Aorta (tissue), 5 donors: ENCODE measurements around the gene KLHL42. TPM values are rescaled to one million over a fixed set of nuclear protein-coding genes. Genes with fewer than 3 reads are reported as not detected.
A peak's percentile ranks its signal among the peaks of the same experiment; 100 is the strongest.

Experiments
- ATAC-seq: fragments of 200-7000 bp; cut with Tn5 transposase; one replicate; pipeline ENCODE4 v1.9.1; 2022; ENCODE audit warnings: moderate library complexity; ENCODE audit not compliant: low FRiP score
- DNase-seq, 2 donors: peaks; one replicate each; pipeline ENCODE4 v3.0.0-alpha.2; 2020
- H3K27ac ChIP-seq, 2 donors: one replicate each; pipeline ENCODE4 v1.5.1; 2013; ENCODE audit warnings: low read length in 2 of 2, mild to moderate bottlenecking in 2 of 2, moderate library complexity in 2 of 2, control low read depth in 1 of 2, inconsistent platforms in 1 of 2, low read depth in 1 of 2
- H3K27me3 ChIP-seq, 2 donors: one replicate each; pipeline ENCODE4 v1.6.1; 2013; ENCODE audit warnings: control low read depth in 1 of 2, low read length in 1 of 2, mild to moderate bottlenecking in 1 of 2, moderate library complexity in 1 of 2; ENCODE audit not compliant: insufficient read depth in 2 of 2, control insufficient read depth in 1 of 2
- H3K36me3 ChIP-seq, 2 donors: one replicate each; pipeline ENCODE4 v1.6.1; 2013; ENCODE audit warnings: control low read depth in 1 of 2, low read length in 1 of 2, mild to moderate bottlenecking in 1 of 2; ENCODE audit not compliant: insufficient read depth in 2 of 2, control insufficient read depth in 1 of 2
- H3K4me1 ChIP-seq, 2 donors: one replicate each; pipeline ENCODE4 v1.6.1; 2013; ENCODE audit warnings: low read length in 2 of 2, control low read depth in 1 of 2, mild to moderate bottlenecking in 1 of 2, moderate library complexity in 1 of 2; ENCODE audit not compliant: insufficient read depth in 2 of 2, control insufficient read depth in 1 of 2
- H3K4me3 ChIP-seq, 2 donors: one replicate each; pipeline ENCODE4 v1.5.1; 2013; ENCODE audit warnings: low read length in 2 of 2, control low read depth in 1 of 2, mild to moderate bottlenecking in 1 of 2
- H3K9me3 ChIP-seq: one replicate; pipeline ENCODE4 v1.6.1; 2013; ENCODE audit warnings: mild to moderate bottlenecking, low read length; ENCODE audit not compliant: control insufficient read depth
- WGBS, 2 donors: extraction: QIAGEN DNeasy Blood & Tissue Kit; methylation state at CpG; one replicate each; pipeline ENCODE4 v1.1.7; 2013; 5-methylcytosine and 5-hydroxymethylcytosine counted together
- intact Hi-C, 2 donors: fragments of 100-400 bp; cut with DNase I; formaldehyde crosslinking; loops; one replicate each; pipeline versions ENCODE4 v1.14.2 to v1.15.0; 2022
- polyA plus RNA-seq, 2 donors: library from polyadenylated mRNA; stranded (reverse); fragments of 200-250 nt; gene quantifications; one replicate each; pipeline ENCODE4 v1.2.3, GENCODE V29; 2013
- total RNA-seq, 2 donors: library from RNA; stranded (reverse); fragmentation: NEBNext Ultra II Directional; extraction: Animal tissue kit (Norgen Biotek cat#: 25700); gene quantifications; one replicate each; pipeline ENCODE4 v1.2.1, GENCODE V29; 2021
- donor health status: healthy with polysubstance abuse.
- donor health status: Bipolar disorder and iron deficiency.
- donor health status: DM: no; HTN: no; CAD: no.
- donor health status: DM: no; HTN: no; CAD: no.
- donor health status: DM: yes; HTN: yes; CAD: no.

Gene KLHL42
- total and polyA plus RNA-seq, 4 donors: 14.4 to 58.7 (median 39.5) TPM

GRCh38 chr12:27805238-27805637, 25.2 kb downstream of the KLHL42 start:
- peak overlapping the region in 1 of 2 donors; percentile 99 for H3K27ac ChIP-seq
- H3K36me3 ChIP-seq: peaks cover 0 to 5% of the 10 kb centered on the region in 2 donors
- H3K4me3 ChIP-seq: no peak overlapping the region
- no peak for ATAC-seq
- 0 to 4% methylated on average over 1 of the region's 1 CpG for WGBS, 2 donors
- DNase-seq: no peak
- H3K27me3 ChIP-seq: no peaks in the 10 kb centered on the region
- H3K9me3 ChIP-seq: no peaks in the 10 kb centered on the region
- peaks cover 4 to 5% of the 10 kb centered on the region in 2 donors for H3K4me1 ChIP-seq
- intact Hi-C loops: no loop called here

GRCh38 chr12:27806259-27806658, 26.2 kb downstream of the KLHL42 start:
- ATAC-seq: no peak
- peak overlapping the region; percentile 84 to 99 for H3K27ac ChIP-seq
- no peak for DNase-seq
- intact Hi-C loops: no loop called here
- H3K27me3 ChIP-seq: no peaks in the 10 kb centered on the region
- no peak overlapping the region for H3K4me3 ChIP-seq
- H3K9me3 ChIP-seq: no peaks in the 10 kb centered on the region
- H3K36me3 ChIP-seq: peaks cover 0 to 3% of the 10 kb centered on the region in 2 donors
- H3K4me1 ChIP-seq: peaks cover 5 to 7% of the 10 kb centered on the region in 2 donors
- WGBS, 2 donors: 86 to 93% methylated on average over 4 of the region's 4 CpGs

- 78 to 85% methylated on average over 8 of the region's 8 CpGs for WGBS, 2 donors
- H3K4me3 ChIP-seq: no peak overlapping the region
- H3K27ac ChIP-seq: peak overlapping the region; percentile 30 to 99
- ATAC-seq (no peak), DNase-seq (no peak)
- intact Hi-C loops: no loop called here
- no peaks in the 10 kb centered on the region for H3K27me3 ChIP-seq
- no peaks in the 10 kb centered on the region for H3K9me3 ChIP-seq
- peaks cover 5 to 8% of the 10 kb centered on the region in 2 donors for H3K4me1 ChIP-seq
- no peaks in the 10 kb centered on the region for H3K36me3 ChIP-seq
Measured at GRCh38 chr12:27807063-27807703, 27.1 kb downstream of the KLHL42 start.

DNA sequence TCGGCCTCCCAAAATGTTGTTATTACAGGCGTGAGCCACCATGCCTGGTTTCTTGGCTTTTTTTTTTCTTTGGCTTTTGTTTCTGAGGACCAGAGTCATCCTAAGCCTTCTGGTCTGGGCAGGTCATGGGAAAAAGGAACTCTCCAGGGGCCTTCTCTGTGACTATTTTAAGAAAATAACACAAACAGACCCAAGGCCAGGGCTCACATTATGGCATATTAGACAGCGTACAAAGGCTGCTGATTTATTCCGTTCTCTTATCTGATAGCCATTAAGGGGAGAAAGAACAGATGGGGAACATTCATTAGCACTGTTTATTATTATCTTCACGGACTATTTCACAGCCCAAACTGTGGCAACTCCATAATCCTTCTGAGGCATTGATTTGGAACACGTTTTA, 28.8 kb downstream of the KLHL42 start:
- no peaks in the 10 kb centered on the region for H3K27me3 ChIP-seq
- H3K4me3 ChIP-seq: no peak overlapping the region
- no peaks in the 10 kb centered on the region for H3K9me3 ChIP-seq
- ATAC-seq: peak; percentile 58
- intact Hi-C loops: no loop called here
- H3K27ac ChIP-seq: peak overlapping the region; percentile 60 to 68
- H3K4me1 ChIP-seq: peaks cover 2 to 8% of the 10 kb centered on the region in 2 donors
- H3K36me3 ChIP-seq: no peaks in the 10 kb centered on the region
- no peak for DNase-seq
- WGBS, 2 donors: 5 to 14% methylated on average over 6 of the region's 6 CpGs

- no peak overlapping the region for H3K27ac ChIP-seq
- 31 to 34% methylated on average over 4 of the region's 4 CpGs for WGBS, 2 donors
- DNase-seq (no peak), ATAC-seq (no peak)
- no peaks in the 10 kb centered on the region for H3K36me3 ChIP-seq
- intact Hi-C loops: no loop called here
- H3K4me1 ChIP-seq: peaks cover 2 to 8% of the 10 kb centered on the region in 2 donors
- H3K27me3 ChIP-seq: no peaks in the 10 kb centered on the region
- H3K4me3 ChIP-seq: no peak overlapping the region
- no peaks in the 10 kb centered on the region for H3K9me3 ChIP-seq
Measured at GRCh38 chr12:27810756-27811155, 30.7 kb downstream of the KLHL42 start.

DNA sequence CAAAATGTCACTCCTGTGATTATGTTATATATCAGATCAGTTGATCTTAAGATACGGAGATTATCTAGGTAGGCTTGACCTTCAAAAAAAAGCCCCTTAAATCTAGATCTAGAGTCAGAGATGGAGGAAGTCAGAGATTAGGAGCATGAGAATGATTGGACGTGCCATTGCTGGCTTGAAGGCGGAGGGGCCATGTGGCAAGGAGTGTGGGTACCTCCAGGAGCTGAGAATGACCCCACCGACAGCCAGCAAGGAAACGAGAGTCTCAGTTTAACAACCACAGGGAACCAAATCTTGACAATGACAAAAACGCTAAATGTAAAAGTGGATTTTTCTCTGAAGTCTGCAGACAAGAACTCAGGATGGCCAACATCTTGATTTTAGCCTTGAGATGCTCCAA, 32.5 kb downstream of the KLHL42 start:
- Histone ChIP-seq H3K27ac (no peak overlapping the region), H3K4me3 (no peak overlapping the region), H3K27me3 (no peaks in the 10 kb centered on the region), H3K36me3 (no peaks in the 10 kb centered on the region), H3K9me3 (no peaks in the 10 kb centered on the region), H3K4me1 (peaks cover 2 to 8% of the 10 kb centered on the region in 2 donors)
- DNase-seq (no peak), ATAC-seq (no peak)
- intact Hi-C loops: no loop called here
- 79 to 83% methylated on average over 6 of the region's 6 CpGs for WGBS, 2 donors

GRCh38 chr12:27814411-27814810, 34.4 kb downstream of the KLHL42 start:
- Histone ChIP-seq H3K4me1 (peaks cover 2 to 3% of the 10 kb centered on the region in 2 donors), H3K4me3 (no peak overlapping the region), H3K36me3 (no peaks in the 10 kb centered on the region), H3K27me3 (no peaks in the 10 kb centered on the region), H3K27ac (peak overlapping the region in 1 of 2 donors; percentile 5), H3K9me3 (no peaks in the 10 kb centered on the region)
- intact Hi-C loops: no loop called here
- no peak for ATAC-seq
- 72 to 78% methylated on average over 2 of the region's 2 CpGs for WGBS, 2 donors
- no peak for DNase-seq

GRCh38 chr12:27814851-27815591, 35.0 kb downstream of the KLHL42 start:
- intact Hi-C loops: loop anchor here in 1 of 2 donors (5.0 kb wide), 1 partner anchor 33 kb away; the partner anchor contains the start of genes KLHL42 and MANSC4

More at GRCh38 chr12:27814851-27815591, 35.0 kb downstream of the KLHL42 start:
- H3K9me3 ChIP-seq: no peaks in the 10 kb centered on the region
- ATAC-seq (no peak), DNase-seq (no peak)
- H3K4me1 ChIP-seq: peaks cover 0 to 3% of the 10 kb centered on the region in 2 donors
- WGBS, 2 donors: 11 to 16% methylated on average over 3 of the region's 3 CpGs
- H3K27me3 ChIP-seq: no peaks in the 10 kb centered on the region
- H3K36me3 ChIP-seq: no peaks in the 10 kb centered on the region
- H3K27ac ChIP-seq: no peak overlapping the region
- H3K4me3 ChIP-seq: no peak overlapping the region
